Measurements from ENCODE around the gene PRLR.

GRCh38 chr5:35032356-35032755 is 197.9 kb downstream of the PRLR start:
- TF ChIP-seq, protein P1, sequence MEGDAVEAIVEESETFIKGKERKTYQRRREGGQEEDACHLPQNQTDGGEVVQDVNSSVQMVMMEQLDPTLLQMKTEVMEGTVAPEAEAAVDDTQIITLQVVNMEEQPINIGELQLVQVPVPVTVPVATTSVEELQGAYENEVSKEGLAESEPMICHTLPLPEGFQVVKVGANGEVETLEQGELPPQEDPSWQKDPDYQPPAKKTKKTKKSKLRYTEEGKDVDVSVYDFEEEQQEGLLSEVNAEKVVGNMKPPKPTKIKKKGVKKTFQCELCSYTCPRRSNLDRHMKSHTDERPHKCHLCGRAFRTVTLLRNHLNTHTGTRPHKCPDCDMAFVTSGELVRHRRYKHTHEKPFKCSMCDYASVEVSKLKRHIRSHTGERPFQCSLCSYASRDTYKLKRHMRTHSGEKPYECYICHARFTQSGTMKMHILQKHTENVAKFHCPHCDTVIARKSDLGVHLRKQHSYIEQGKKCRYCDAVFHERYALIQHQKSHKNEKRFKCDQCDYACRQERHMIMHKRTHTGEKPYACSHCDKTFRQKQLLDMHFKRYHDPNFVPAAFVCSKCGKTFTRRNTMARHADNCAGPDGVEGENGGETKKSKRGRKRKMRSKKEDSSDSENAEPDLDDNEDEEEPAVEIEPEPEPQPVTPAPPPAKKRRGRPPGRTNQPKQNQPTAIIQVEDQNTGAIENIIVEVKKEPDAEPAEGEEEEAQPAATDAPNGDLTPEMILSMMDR (conservative IDR thresholded peaks at IDR 0.05 in 1 of 2, IDR thresholded peaks at IDR 0.05 in 1 of 2; ENCODE audit: extremely low read depth in 1 of 2, insufficient read depth in 1 of 2, low read depth in 1 of 2, low read length in 2 of 2), result no peak
- TF ChIP-seq EZH2 (IDR thresholded peaks at IDR 0.05; ENCODE audit: borderline replicate concordance, low read length), result no peak

All from mammary epithelial cell (primary cell).